SK-N-SH (cell line): Measurements from ENCODE around the gene GAB2.

Experiments
- CHD2 ChIP-seq: fragments of 150-350 bp; IDR thresholded peaks from 2 replicates; pipeline ENCODE4 v1.6.1; 2018; ENCODE audit warnings: low read length; ENCODE audit not compliant: partially characterized antibody
- CTCF ChIP-seq: fragments of 200-600 bp; sonication (generic); IDR thresholded peaks from 2 replicates; pipeline ENCODE4 v1.6.1; 2017; ENCODE audit warnings: antibody characterized with exemption, mild to moderate bottlenecking, moderate library complexity
- EZH2phosphoT487 ChIP-seq: fragments of 200-600 bp; sonication (generic); IDR thresholded peaks from 2 replicates; pipeline ENCODE4 v1.6.1; 2017; ENCODE audit warnings: low read depth, mixed run types, mild to moderate bottlenecking, antibody characterized with exemption, moderate library complexity, borderline replicate concordance
- NRF1 ChIP-seq: IDR thresholded peaks from 2 replicates; pipeline ENCODE4 v1.6.1; 2012; ENCODE audit warnings: low read depth, mild to moderate bottlenecking, low read length
- POLR2AphosphoS5 ChIP-seq: IDR thresholded peaks from 2 replicates; pipeline ENCODE4 v1.6.1; 2012; ENCODE audit warnings: low read depth, low read length
- REST ChIP-seq: IDR thresholded peaks from 2 replicates; pipeline ENCODE4 v1.6.1; 2012; ENCODE audit warnings: mild to moderate bottlenecking, low read depth, low read length, moderate library complexity
- RXRA ChIP-seq: IDR thresholded peaks from 2 replicates; pipeline ENCODE4 v1.4.0; 2012; ENCODE audit warnings: low read depth, mild to moderate bottlenecking, borderline replicate concordance

- TF ChIP-seq REST (no peak), POLR2AphosphoS5 (no peak), CHD2 (no peak), CTCF (no peak), NRF1 (no peak), EZH2phosphoT487 (no peak), RXRA (no peak)
Measured at GRCh38 chr11:78428773-78429172, 11.2 kb upstream of the GAB2 start.
